Ramos (cell line): ENCODE measurements around the gene LIME1.

ENCODE experiments used
- in situ Hi-C: fragments of 300-500 bp; cut with MboI; formaldehyde crosslinking; loops from one replicate; pipeline ENCODE4 v1.14.3; 2022; ENCODE audit warnings: low sequenced_read_pairs; ENCODE audit not compliant: unreplicated experiment

Gene LIME1

GRCh38 chr20:63747622-63748069 is 11.2 kb downstream of the LIME1 start:
- in situ Hi-C loops = no loop called here

DNA sequence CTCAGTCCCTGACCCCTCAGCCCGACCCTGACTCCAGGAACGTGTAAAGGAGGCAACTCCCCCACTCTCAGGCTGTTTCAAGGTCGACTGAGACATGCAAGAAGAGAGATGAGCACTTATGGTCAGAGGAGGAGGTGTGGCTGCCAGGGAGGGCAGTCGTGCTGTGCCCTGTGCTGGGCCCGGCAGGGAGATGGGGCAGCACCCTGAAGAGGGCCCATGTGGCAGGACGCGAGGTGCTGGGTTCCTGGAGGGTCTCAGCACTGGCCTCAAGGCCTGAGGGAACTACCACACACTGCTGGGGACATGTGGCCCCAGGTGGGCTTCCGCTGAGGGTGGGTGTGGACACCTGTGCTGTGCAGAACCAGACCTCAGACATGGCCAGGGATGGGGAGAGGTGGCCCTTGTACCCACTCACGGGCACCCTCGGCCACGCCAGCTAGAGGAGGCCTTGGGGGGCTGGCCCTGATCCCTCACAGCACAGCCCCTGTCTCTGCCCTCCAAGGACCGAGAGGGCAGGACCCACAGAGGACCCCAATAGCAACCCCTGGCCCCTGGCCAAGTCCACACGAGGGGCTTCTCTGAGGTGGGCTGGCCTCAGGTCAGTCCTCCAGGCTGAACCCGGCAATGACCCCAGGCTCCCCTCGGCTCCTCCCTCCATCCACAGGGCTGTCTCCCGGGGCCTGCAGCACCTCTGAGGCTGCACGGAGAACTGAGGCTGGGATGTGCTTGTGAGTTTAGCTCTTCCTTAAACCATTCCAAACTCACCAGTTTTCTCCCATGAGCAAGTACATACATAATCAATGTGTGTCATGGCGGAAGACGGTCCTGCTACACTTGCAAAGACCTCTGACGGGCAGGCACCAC is 11.8 kb downstream of the LIME1 start:
- in situ Hi-C loops = no loop called here

DNA sequence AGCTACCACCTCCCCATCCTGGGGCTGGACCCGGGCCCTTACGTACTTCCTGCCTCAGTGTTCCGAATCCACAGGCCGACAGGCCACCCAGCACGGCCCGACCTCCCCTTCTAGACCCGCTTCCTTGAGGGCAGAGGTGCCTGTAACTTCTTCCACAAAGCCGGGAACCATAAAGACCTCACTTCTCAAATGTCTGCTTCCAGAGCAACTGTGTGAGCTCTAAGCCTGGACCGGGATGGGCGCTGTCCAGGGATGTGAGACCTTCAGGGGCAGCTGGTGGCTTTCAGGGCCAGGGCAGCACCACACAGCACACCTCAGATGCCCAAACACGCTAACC is 12.4 kb downstream of the LIME1 start:
- in situ Hi-C loops = no loop called here

DNA sequence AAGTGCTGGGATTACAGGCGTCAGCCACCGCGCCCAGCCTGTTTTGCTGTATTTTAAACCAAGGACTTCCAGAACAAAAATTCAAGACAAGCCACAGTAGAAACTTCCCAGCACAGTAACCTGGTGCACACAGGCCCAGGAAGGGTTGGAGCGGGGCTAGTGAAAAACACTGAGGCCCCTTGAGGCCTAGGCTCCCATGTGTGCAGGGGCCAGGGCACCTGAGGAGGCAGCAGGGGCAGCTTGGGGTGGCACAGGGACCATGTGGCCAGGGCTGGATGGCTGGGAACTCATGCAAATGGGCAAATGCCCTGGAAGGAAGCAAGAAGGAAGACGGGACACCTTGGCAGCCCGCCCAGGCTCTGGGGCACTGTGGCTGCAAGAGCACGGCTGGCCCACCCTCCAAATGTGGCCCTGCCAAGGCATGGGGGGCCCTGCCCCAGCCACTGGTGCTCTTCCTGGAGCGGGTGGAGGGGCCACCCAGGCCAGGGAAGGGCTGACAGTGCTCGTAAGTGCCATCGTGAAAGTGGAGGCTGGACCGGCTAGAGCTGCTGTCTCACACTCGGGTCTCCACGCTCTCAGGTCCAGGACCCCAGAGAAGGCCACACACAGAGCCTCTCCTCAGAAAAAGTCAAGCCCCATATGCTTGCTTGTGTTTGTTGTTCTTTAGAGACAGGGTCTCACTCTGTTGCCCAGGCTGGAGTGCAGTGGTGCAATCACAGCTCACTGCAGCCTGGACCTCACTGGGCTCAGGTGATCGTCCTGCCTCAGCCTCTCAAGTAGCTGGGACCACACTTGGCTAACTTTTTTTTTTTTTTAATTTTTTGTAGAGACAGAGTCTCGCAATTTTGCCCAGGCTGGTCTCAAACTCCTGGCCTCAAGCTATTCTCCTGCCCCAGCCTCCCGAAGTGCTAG is 13.4 kb downstream of the LIME1 start:
- in situ Hi-C loops = no loop called here

DNA sequence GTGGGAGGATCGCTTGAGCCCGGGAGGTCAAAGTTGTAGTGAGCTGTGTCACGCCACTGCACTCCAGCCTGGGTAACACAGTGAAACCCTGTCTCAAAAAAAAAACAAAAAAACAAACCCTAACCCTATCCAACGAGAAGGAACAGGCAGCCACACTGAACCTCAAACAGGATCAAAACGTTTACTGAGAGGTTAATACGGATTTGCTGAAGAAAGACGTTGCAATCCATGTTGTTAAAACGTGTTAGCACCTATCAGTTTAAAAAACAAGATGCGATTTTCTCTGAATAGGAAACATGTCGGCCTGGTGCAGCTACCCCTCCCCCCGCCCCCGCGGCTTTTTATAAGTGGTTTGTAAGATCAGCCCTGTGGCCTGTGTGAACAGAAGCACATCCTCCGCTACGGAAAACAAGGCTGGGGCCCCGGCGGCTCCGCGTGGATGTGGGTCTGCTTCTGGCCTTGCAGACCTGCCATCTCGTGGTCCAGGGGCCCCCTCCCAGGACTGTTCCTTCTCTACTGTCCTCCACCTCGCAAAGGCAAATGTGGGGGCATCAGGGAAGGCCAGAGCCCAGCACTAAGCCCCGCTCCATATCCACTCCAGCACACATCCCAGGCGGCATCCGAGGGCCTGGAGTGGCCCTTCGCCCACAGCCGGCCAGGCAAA is 14.5 kb downstream of the LIME1 start:
- in situ Hi-C loops = no loop called here

DNA sequence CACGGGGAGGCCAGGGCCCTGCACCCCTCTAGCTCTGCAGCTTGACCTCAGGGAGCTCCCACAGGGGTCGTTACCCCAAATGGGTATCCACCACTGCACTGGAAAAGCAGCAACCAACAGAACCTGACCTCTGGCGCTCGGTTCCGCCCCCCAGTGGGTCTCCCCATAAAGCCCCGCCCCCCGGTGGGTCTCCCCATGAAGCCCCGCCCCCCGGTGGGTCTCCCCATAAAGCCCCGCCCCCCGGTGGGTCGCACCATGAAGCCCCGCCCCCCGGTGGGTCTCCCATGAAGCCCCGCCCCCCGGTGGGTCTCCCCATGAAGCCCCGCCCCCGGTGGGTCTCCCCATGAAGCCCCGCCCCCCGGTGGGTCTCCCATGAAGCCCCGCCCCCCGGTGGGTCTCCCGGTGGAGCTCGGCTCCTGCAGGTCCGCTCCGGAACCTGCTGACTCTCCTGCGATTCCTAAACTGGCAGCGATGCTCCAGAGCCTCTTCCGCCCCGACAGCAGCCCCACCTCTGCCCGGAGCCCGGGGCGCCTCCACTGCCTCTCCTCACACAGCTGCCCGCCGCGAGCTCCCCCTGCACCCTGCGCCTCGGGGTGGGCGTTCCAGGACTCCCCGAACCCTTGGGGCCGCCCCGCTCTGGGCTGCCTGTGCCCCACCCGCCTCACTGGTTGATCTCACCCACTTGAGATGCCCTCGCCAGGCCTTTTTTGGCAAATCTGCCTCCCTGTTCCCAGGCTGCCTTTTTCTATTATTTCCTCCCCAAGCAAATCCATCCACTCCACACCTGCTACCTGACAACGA is 15.2 kb downstream of the LIME1 start:
- in situ Hi-C loops = no loop called here

- in situ Hi-C loops = no loop called here
Measured at GRCh38 chr20:63752411-63753101, 16.1 kb downstream of the LIME1 start.

- in situ Hi-C loops = no loop called here
Measured at GRCh38 chr20:63753381-63753780, 16.9 kb downstream of the LIME1 start.

DNA sequence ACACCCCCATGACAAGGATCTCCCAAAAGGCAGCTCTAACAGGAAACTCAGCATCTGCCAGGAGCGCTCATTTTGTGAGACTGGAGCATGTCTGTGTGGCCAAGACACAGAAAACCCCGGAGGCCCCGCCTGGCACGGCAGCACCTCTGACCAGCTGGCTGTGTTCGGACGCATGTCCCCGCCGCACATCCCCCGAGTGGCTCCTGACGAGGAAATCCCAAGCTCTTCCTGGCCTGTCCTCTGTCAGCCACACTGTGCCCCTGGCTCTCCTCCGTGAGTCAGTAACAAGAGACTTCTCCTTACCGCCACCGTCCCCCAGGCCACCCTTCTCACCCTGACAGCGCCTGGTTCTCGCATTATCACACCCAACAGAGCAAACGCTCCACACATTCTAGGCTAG is 17.5 kb downstream of the LIME1 start:
- in situ Hi-C loops = no loop called here

DNA sequence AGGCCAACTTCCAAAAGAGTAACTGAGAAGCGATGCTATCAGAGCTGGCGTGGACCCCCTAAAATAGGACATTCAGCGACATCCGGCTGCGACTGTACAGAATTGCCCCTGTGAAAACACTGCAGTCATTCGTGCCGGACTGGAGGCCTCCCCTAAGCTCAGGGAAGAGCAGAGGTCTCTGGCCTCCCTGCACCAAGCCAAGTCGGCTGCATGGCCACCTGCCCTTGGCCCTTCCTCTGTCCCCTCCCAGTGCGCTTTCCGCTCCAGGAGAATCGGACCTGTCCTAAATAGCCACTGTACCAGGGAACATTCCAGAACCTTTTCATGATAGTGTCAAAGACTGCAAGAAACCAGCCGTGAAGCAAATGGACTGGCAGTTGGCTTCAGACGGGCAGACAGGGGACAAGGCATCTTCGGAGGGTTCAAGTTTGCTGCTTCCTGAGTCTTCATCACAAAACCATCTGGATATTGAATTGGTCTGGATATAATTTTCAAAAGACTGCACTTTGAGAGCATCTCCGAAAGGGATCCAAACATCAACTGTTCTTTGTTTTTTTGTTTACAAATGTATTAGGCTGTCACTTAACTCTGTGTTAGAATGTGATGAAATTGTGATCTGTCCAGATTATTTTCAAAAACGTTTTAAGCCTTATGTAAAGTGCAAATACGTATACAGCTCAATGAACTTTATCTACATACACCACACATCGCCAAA is 19.6 kb downstream of the LIME1 start:
- in situ Hi-C loops = no loop called here

- in situ Hi-C loops = no loop called here
Measured at GRCh38 chr20:63756648-63756991, 20.2 kb downstream of the LIME1 start.

DNA sequence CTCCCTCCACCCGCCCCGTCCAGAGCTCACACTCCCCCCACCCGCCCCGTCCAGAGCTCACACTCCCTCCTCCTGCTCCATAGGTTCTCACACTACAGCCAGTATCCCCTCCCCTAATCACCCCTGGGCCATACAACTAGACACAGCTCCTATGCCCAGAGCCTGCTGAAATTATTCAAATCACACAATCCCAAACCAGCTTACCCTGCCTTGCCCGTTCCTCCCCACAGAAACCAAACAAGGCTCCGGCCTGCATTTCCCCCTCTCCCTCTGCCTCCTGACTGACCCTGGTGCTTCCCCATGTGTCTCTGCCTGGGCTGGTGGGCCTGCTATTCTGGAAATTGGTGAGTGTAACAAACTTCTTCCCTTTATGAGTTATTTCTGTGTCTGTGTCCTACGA is 21.7 kb downstream of the LIME1 start:
- in situ Hi-C loops = no loop called here

DNA sequence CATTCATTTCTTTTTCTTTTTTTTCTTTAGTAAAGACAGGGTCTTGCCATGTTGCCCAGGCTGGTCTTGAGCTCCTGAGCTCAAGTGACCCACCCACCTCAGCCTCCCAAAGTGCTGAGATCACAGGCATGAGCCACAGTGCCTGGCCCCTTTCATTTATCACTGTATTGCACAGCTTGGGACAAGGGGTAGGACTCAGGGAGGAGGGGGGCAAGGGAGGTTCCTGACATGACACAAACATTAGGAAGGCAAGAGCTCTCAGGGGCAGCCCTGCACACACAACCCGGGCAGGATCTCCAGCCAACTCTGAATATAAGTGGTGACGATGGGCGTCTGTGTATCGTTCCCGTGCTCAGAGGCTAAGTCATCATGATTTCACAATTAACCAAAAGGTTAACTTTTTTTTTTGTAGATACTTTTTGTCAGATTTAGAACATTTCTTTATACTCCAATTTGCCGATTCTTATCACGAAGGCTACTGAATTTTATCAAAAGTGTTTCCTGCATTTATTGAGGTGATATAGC is 23.0 kb downstream of the LIME1 start:
- in situ Hi-C loops = no loop called here

- in situ Hi-C loops = no loop called here
Measured at GRCh38 chr20:63765082-63765873, 28.8 kb downstream of the LIME1 start.

- in situ Hi-C loops = no loop called here
Measured at GRCh38 chr20:63765902-63766301, 29.4 kb downstream of the LIME1 start.

GRCh38 chr20:63766695-63767426 is 30.4 kb downstream of the LIME1 start:
- in situ Hi-C loops = no loop called here

DNA sequence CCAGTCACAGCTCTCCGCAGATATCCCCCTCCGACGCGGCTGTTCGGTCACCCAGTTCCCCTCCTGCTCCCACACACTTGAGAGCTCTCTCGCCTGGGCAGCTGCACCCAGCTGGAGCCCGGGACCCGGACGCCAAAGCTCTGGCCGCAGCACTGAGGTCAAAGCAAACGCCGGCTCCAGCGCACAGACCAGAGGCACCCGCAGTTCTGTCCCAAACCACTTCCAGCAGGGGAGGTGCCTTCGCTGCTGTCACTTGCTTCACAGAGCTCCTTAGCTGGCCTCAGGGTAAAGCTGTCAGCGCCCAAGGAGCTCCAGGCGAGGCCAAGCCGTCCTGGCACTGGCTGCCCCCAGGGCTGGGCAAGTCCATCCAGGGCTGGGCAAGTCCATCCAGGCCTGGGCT is 31.0 kb downstream of the LIME1 start:
- in situ Hi-C loops = no loop called here
